Measurements from ENCODE around the gene OTUD5. TPM values are rescaled to one million over a fixed set of nuclear protein-coding genes. Genes with fewer than 3 reads are reported as not detected.

The OTUD5 gene
- total RNA-seq, 1 experiment from 2014 or later = 62.5 TPM

- Histone ChIP-seq H3K14ac (ENCODE audit: insufficient read depth, low read length) (no peak overlapping the region), H3K27ac (ENCODE audit: insufficient read length, low read depth, low read length) (no peak overlapping the region), H3K9me3 (ENCODE audit: control insufficient read depth, low read depth, low read length) (no peaks in the 10 kb centered on the region), H3K9ac (ENCODE audit: extremely low read depth, insufficient read length, low read length) (no peak overlapping the region), H2AK5ac (ENCODE audit: insufficient read length, low read length) (no peak overlapping the region), H4K8ac (replicated peaks; ENCODE audit: insufficient read length, low read depth, low read length) (no peak overlapping the region), H2BK5ac (ENCODE audit: insufficient read length, low read length) (no peak overlapping the region), H3K4me2 (ENCODE audit: insufficient read depth, insufficient read length, low read length) (peak overlapping the region; percentile 87), H4K91ac (ENCODE audit: insufficient read length, low read depth, low read length) (no peak overlapping the region), H4K5ac (ENCODE audit: insufficient read length, low read depth, low read length) (no peak overlapping the region), H2BK12ac (ENCODE audit: insufficient read length, low read depth, low read length) (no peak overlapping the region), H3K23me2 (ENCODE audit: insufficient read length, low read depth, low read length, poor library complexity, severe bottlenecking) (no peaks in the 10 kb centered on the region), H3K23ac (ENCODE audit: insufficient read length, low read depth, low read length) (no peak overlapping the region), H3K56ac (ENCODE audit: insufficient read length, low read depth, low read length) (no peak overlapping the region), H3K79me1 (ENCODE audit: insufficient read depth, low read depth, low read length, poor library complexity, severe bottlenecking) (peaks cover 4% of the 10 kb centered on the region), H3K4me1 (ENCODE audit: insufficient read depth, low read length) (no peaks in the 10 kb centered on the region), H3T11ph (ENCODE audit: low read length) (no peak overlapping the region), H2BK15ac (ENCODE audit: low read depth, low read length) (no peak overlapping the region), H3K27me3 (ENCODE audit: insufficient read depth, low read length) (no peaks in the 10 kb centered on the region), H2BK20ac (ENCODE audit: low read depth, low read length, poor library complexity, severe bottlenecking) (no peak overlapping the region), H2BK120ac (ENCODE audit: low read depth, low read length, poor library complexity, severe bottlenecking) (no peak overlapping the region), H3K79me2 (ENCODE audit: insufficient read depth, low read length) (peaks cover 25% of the 10 kb centered on the region), H4K20me1 (ENCODE audit: control insufficient read depth, insufficient read depth, insufficient read length) (peaks cover 2% of the 10 kb centered on the region), H3K4ac (ENCODE audit: low read depth, low read length) (no peak overlapping the region), H2AFZ (ENCODE audit: low read length) (no peak overlapping the region), H3K18ac (ENCODE audit: insufficient read length, low read depth, low read length) (no peak overlapping the region)
- Mint-ChIP-seq H3K4me3 (peak overlapping the region; percentile 65 to 87), H3K4me1 (peaks cover 16 to 43% of the 10 kb centered on the region in 2 experiments), H3K27ac (peak overlapping the region; percentile 44 to 78 (median 61); a peak in 3 of 7 replicates), H3K9me3 (peaks cover 73 to 76% of the 10 kb centered on the region in 2 experiments), H3K27me3 (ENCODE audit: low read depth) (peaks cover 7% of the 10 kb centered on the region), H3K36me3 (ENCODE audit: insufficient read depth in 1 of 3, low read depth in 3 of 3) (peaks cover 52 to 64% (median 61%) of the 10 kb centered on the region in 3 experiments)
- DNase-seq = no peak
- no CpG with 5 or more reads among the region's 5 CpGs for WGBS (ENCODE audit: extremely low coverage, insufficient read length, low lambda C conversion rate)
- no peak for TF ChIP-seq CTCF (conservative IDR thresholded peaks at IDR 0.05)
These were observed 43.6 kb downstream of the OTUD5 start for GRCh38 chrX:48913605-48914366.
